NCI-H2029 treated with DMSO at 0.1 percent for 48 hours (cell line): ENCODE results near the gene GC.
"Not testable (repeated sequence)": the region's sequence is repeated elsewhere in the genome, so short reads cannot be mapped to it uniquely, and the experiment has no call there.

Source experiments
- DNase-seq: peaks from one replicate; lab custom pipeline; 2025; lab: John Stamatoyannopoulos, UW

Gene GC

GRCh38 chr4:71783972-71784371 lies at the start of gene GC:
GC (minus strand) TSS chr4:71784079; CDS start chr4:71784018, 61 bp downstream.
- DNase-seq: no peak

- peak; percentile 0 for DNase-seq
These were observed 49.5 kb upstream of the GC start for GRCh38 chr4:71833232-71833900.

GRCh38 chr4:71832049-71832448 lies 48.2 kb upstream of the GC start:
- no peak for DNase-seq

GRCh38 chr4:71830497-71831190 lies 46.8 kb upstream of the GC start:
- no peak for DNase-seq

- no peak for DNase-seq
These were observed 44.6 kb upstream of the GC start for GRCh38 chr4:71828470-71828869.

- no peak for DNase-seq
These were observed 43.9 kb upstream of the GC start for GRCh38 chr4:71827826-71828225.

- DNase-seq: no peak
These were observed 32.9 kb upstream of the GC start for GRCh38 chr4:71816676-71817303.

- no peak for DNase-seq
These were observed 30.6 kb upstream of the GC start for GRCh38 chr4:71814433-71814832.

- not testable (repeated sequence) for DNase-seq
These were observed 25.9 kb upstream of the GC start for GRCh38 chr4:71809805-71810204.

- DNase-seq: no peak
These were observed 23.6 kb upstream of the GC start for GRCh38 chr4:71807469-71807868.

- not testable (repeated sequence) for DNase-seq
These were observed 21.4 kb upstream of the GC start for GRCh38 chr4:71805230-71805629.

- not testable (repeated sequence) for DNase-seq
These were observed 20.3 kb upstream of the GC start for GRCh38 chr4:71804017-71804697.

- DNase-seq: no peak
These were observed 2.1 kb upstream of the GC start for GRCh38 chr4:71785959-71786358.

GRCh38 chr4:71784569-71785197 lies 804 bp upstream of the GC start:
- DNase-seq: no peak

- DNase-seq: no peak
These were observed 6.0 kb downstream of the GC start for GRCh38 chr4:71777891-71778290.

- no peak for DNase-seq
These were observed 8.4 kb downstream of the GC start for GRCh38 chr4:71775449-71775848.

- DNase-seq: no peak
These were observed 9.7 kb downstream of the GC start for GRCh38 chr4:71774136-71774535.

GRCh38 chr4:71773004-71773403 lies 10.9 kb downstream of the GC start:
- no peak for DNase-seq

- DNase-seq: no peak
These were observed 11.3 kb downstream of the GC start for GRCh38 chr4:71772592-71772991.

GRCh38 chr4:71771613-71772012 lies 12.3 kb downstream of the GC start:
- DNase-seq: no peak

- no peak for DNase-seq
These were observed 14.4 kb downstream of the GC start for GRCh38 chr4:71769434-71769833.

GRCh38 chr4:71768123-71768522 lies 15.8 kb downstream of the GC start:
- DNase-seq: no peak
